Liver (tissue), 9 donors: ENCODE measurements around the gene POU4F3. TPM values are rescaled to one million over a fixed set of nuclear protein-coding genes. Genes with fewer than 3 reads are reported as not detected.

Experiments
- DNase-seq: peaks from one replicate; pipeline ENCODE4 v3.0.0-alpha.2; 2017; ENCODE audit warnings: low spot score
- H3K27ac ChIP-seq, 2 donors: one replicate each; pipeline ENCODE4 v1.7.0; 2013; ENCODE audit warnings: inconsistent platforms in 2 of 2, low read length in 2 of 2, control low read depth in 1 of 2, low read depth in 1 of 2, mild to moderate bottlenecking in 1 of 2
- H3K27me3 ChIP-seq, 4 donors: one replicate each; pipeline versions ENCODE4 v1.6.1 to v1.7.0; 2013; ENCODE audit warnings: low read length in 3 of 4, inconsistent platforms in 1 of 4, mild to moderate bottlenecking in 1 of 4, moderate library complexity in 1 of 4; ENCODE audit not compliant: control insufficient read depth in 4 of 4, insufficient read depth in 4 of 4
- H3K36me3 ChIP-seq, 4 donors: one replicate each; pipeline versions ENCODE4 v1.6.1 to v1.7.0; 2013; ENCODE audit warnings: low read length in 3 of 4, mild to moderate bottlenecking in 3 of 4, low read depth in 1 of 4, moderate library complexity in 1 of 4; ENCODE audit not compliant: control insufficient read depth in 4 of 4, insufficient read depth in 3 of 4
- H3K4me1 ChIP-seq, 4 donors: one replicate each; pipeline versions ENCODE4 v1.6.1 to v1.7.0; 2013; ENCODE audit warnings: low read length in 3 of 4, mild to moderate bottlenecking in 3 of 4, moderate library complexity in 1 of 4; ENCODE audit not compliant: control insufficient read depth in 4 of 4, insufficient read depth in 4 of 4
- H3K4me3 ChIP-seq, 3 donors: one replicate each; pipeline versions ENCODE4 v1.6.1 to v1.7.0; 2013; ENCODE audit warnings: low read length in 3 of 3, control low read depth in 1 of 3, low read depth in 1 of 3, mild to moderate bottlenecking in 1 of 3
- H3K9ac ChIP-seq, 2 donors: one replicate each; pipeline ENCODE4 v1.7.0; 2013; ENCODE audit warnings: low read length in 2 of 2, mild to moderate bottlenecking in 2 of 2, moderate library complexity in 2 of 2, control low read depth in 1 of 2, low read depth in 1 of 2
- H3K9me3 ChIP-seq, 4 donors: one replicate each; pipeline versions ENCODE4 v1.6.1 to v1.7.0; 2013; ENCODE audit warnings: low read length in 3 of 4; ENCODE audit not compliant: control insufficient read depth in 4 of 4
- ATF3 ChIP-seq: IDR thresholded peaks from 2 replicates; pipeline ENCODE4 v1.6.1; 2016; ENCODE audit warnings: antibody characterized with exemption
- EGR1 ChIP-seq, 2 donors: IDR thresholded peaks; 2 replicates each; pipeline ENCODE4 v1.6.1; 2016 to 2018; ENCODE audit warnings: antibody characterized with exemption in 2 of 2, low read depth in 2 of 2
- FOXA1 ChIP-seq: IDR thresholded peaks from 2 replicates; pipeline ENCODE4 v1.6.1; 2016; ENCODE audit warnings: antibody characterized with exemption
- FOXA2 ChIP-seq: IDR thresholded peaks from 2 replicates; pipeline ENCODE4 v1.6.1; 2016; ENCODE audit warnings: antibody characterized with exemption
- HNF4A ChIP-seq, 2 donors: conservative IDR thresholded peaks; 2 replicates each; pipeline ENCODE4 v1.6.1; 2016; ENCODE audit warnings: antibody characterized with exemption in 2 of 2, mild to moderate bottlenecking in 2 of 2
- HNF4G ChIP-seq: IDR thresholded peaks from 2 replicates; pipeline ENCODE4 v1.6.1; 2016; ENCODE audit warnings: antibody characterized with exemption
- JUND ChIP-seq, 2 donors: IDR thresholded peaks; 2 replicates each; pipeline ENCODE4 v1.6.1; 2016; ENCODE audit warnings: antibody characterized with exemption in 2 of 2
- MAX ChIP-seq: IDR thresholded peaks from 2 replicates; pipeline ENCODE4 v1.6.1; 2016; ENCODE audit warnings: antibody characterized with exemption
- NR2F2 ChIP-seq: IDR thresholded peaks from 2 replicates; pipeline ENCODE4 v1.6.1; 2016; ENCODE audit warnings: antibody characterized with exemption
- RAD21 ChIP-seq, 2 donors: IDR thresholded peaks; 2 replicates each; pipeline ENCODE4 v1.6.1; 2016; ENCODE audit warnings: antibody characterized with exemption in 2 of 2, mild to moderate bottlenecking in 2 of 2
- REST ChIP-seq: IDR thresholded peaks from 2 replicates; pipeline ENCODE4 v1.6.1; 2016; ENCODE audit warnings: antibody characterized with exemption, mild to moderate bottlenecking
- RXRA ChIP-seq, 2 donors: IDR thresholded peaks; 2 replicates each; pipeline ENCODE4 v1.6.1; 2017 to 2018; ENCODE audit warnings: antibody characterized with exemption in 2 of 2, mild to moderate bottlenecking in 1 of 2
- TAF1 ChIP-seq: conservative IDR thresholded peaks from 2 replicates; pipeline ENCODE4 v1.6.1; 2016; ENCODE audit warnings: antibody characterized with exemption, mild to moderate bottlenecking
- YY1 ChIP-seq: IDR thresholded peaks from 2 replicates; pipeline ENCODE4 v1.6.1; 2016; ENCODE audit warnings: antibody characterized with exemption, mild to moderate bottlenecking
- ZBTB33 ChIP-seq: IDR thresholded peaks from 2 replicates; pipeline ENCODE4 v1.6.1; 2016; ENCODE audit warnings: antibody characterized with exemption
- WGBS: extraction: QIAGEN DNeasy Blood & Tissue Kit; methylation state at CpG from one replicate; pipeline ENCODE4 v1.1.7; 2013; 5-methylcytosine and 5-hydroxymethylcytosine counted together
- polyA plus RNA-seq, 2 donors: library from polyadenylated mRNA; stranded (reverse) in 1 of 2; unstranded in 1 of 2; fragments of 200-250 nt in 1 of 2; fragments of >200 nt in 1 of 2; fragmentation: Nextera tagmentation in 1 of 2; extraction: Ambion mirVana in 1 of 2; gene quantifications; one replicate each; pipeline versions ENCODE4 v1.2.1 to v1.2.3, GENCODE V29; 2013 to 2015
- total RNA-seq, 2 donors: library from RNA; depleted of rRNA; stranded (reverse); fragments of >200 nt; gene quantifications; one replicate each; pipeline ENCODE4 v1.2.3, GENCODE V29; 2014
- donor health status: healthy.
- donor health status: healthy.
- donor health status: healthy.
- donor health status: healthy.
- donor health status: healthy.

The POU4F3 gene
- total and polyA plus RNA-seq, 4 donors: not detected

GRCh38 chr5:146307796-146308195 lies 30.8 kb upstream of the POU4F3 start:
- Histone ChIP-seq H3K9ac (no peak overlapping the region), H3K27me3 (no peaks in the 10 kb centered on the region), H3K4me3 (no peak overlapping the region), H3K4me1 (no peaks in the 10 kb centered on the region), H3K36me3 (no peaks in the 10 kb centered on the region), H3K9me3 (no peaks in the 10 kb centered on the region), H3K27ac (no peak overlapping the region)
- no peak for DNase-seq
- TF ChIP-seq FOXA1 (no peak), JUND (IDR thresholded peaks at IDR 0.05) (no peak), EGR1 (IDR thresholded peaks at IDR 0.05; ENCODE audit: low read depth in 2 of 2) (no peak), RXRA (IDR thresholded peaks at IDR 0.05) (no peak), HNF4G (no peak), ATF3 (no peak), HNF4A (conservative IDR thresholded peaks at IDR 0.05) (no peak), REST (no peak), YY1 (no peak), TAF1 (no peak), FOXA2 (no peak), NR2F2 (no peak), ZBTB33 (no peak), RAD21 (IDR thresholded peaks at IDR 0.05) (no peak)
- 64% methylated on average over 2 of the region's 2 CpGs for WGBS

GRCh38 chr5:146310540-146310939 lies 28.1 kb upstream of the POU4F3 start:
- no peak overlapping the region for H3K9ac ChIP-seq
- no peaks in the 10 kb centered on the region for H3K9me3 ChIP-seq
- no peak overlapping the region for H3K4me3 ChIP-seq
- H3K36me3 ChIP-seq: no peaks in the 10 kb centered on the region
- H3K27me3 ChIP-seq: no peaks in the 10 kb centered on the region
- no peak for TF ChIP-seq HNF4G
- no peak for TF ChIP-seq HNF4A (conservative IDR thresholded peaks at IDR 0.05)
- DNase-seq: no peak
- H3K4me1 ChIP-seq: no peaks in the 10 kb centered on the region
- no peak overlapping the region for H3K27ac ChIP-seq

GRCh38 chr5:146311278-146311677 lies 27.4 kb upstream of the POU4F3 start:
- Histone ChIP-seq H3K4me3 (no peak overlapping the region), H3K36me3 (no peaks in the 10 kb centered on the region), H3K9me3 (no peaks in the 10 kb centered on the region), H3K4me1 (no peaks in the 10 kb centered on the region), H3K27ac (no peak overlapping the region), H3K27me3 (no peaks in the 10 kb centered on the region), H3K9ac (no peak overlapping the region)
- no peak for DNase-seq
- TF ChIP-seq MAX: no peak
- 89% methylated on average over 5 of the region's 5 CpGs for WGBS
